GM21619 (cell line): Measurements from ENCODE around the gene AP3S2.
"Not testable (repeated sequence)": the region's sequence is repeated elsewhere in the genome, so short reads cannot be mapped to it uniquely, and the experiment has no call there.

ENCODE experiments used
- ATAC-seq: cut with Tn5 transposase; IDR thresholded peaks from one replicate; pipeline ENCODE4 v1.9.1; 2021; ENCODE audit not compliant: unreplicated experiment

AP3S2 gene

DNA sequence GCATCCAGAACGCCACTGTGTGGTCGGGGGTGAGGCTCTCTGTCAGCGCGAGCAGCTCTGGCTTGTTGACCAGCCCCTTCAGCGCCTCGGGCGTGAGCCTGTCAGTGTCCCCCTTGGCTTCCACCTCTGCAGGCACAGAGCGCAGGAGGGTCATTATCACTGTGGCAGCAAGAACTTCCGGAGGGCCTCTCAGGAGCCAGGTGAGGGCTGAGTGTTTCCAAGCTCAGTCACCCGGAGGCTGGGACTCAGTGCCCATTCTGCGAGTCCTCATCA lies 10.0 kb upstream of the AP3S2 start:
- ATAC-seq: no peak

DNA sequence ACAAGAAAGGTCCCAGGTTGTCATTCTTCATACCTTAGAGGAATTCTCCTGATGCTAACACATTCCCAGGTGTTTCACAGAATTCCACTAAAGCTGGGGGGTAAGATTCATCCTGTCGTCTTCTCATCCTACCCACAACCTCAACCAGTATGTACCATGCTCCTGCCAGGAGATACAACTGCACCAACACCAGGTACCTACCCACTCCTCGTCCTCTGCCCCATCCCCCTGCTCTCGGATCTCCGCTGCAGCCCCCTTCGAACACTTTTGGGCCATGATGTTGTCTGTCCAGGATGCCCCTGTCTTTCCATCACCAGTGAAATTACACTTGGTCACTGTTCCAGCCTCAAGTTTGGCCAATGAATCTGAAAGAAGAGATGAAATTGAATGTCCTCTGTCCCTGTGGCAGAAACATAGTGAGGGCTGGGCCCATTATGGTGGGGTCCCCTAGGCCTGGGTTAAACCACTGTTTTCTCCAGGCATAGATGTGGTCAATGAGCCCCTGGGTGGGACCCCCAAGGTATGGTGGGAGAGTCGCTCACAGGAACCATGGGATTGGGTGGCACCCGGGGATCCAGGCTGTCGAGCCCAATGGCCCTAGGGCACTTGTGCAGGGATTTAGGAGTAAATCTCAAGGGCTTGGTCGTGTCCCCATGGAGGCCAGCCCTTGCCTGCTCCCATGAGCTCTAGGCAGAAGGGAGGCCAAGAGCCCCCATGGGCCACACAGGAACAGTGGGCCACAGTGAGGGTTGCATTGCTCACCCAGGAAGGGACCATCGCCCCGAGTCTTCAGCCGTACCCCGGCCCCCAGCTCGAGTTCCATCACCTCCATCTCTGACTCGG lies 9.4 kb upstream of the AP3S2 start:
- no peak for ATAC-seq

DNA sequence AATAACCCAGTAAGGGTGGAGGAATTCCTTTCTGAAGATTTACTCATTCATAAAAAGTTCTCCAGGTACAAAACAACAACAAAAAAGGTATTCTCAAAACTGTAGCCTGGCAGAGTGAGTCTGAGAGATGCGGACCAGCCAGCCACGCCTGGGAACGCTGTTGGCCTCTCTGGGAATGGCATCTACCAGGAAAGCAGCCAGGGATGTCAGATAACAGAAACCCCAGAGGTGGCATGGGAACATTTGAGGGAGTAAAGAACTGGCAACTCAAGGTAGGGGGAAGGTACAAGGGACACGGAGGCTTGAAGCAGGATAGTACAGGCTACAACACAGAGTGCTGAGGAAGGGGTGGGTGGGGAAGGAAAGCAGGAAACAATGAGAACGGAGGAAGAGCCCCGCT lies 7.1 kb upstream of the AP3S2 start:
- ATAC-seq: no peak

DNA sequence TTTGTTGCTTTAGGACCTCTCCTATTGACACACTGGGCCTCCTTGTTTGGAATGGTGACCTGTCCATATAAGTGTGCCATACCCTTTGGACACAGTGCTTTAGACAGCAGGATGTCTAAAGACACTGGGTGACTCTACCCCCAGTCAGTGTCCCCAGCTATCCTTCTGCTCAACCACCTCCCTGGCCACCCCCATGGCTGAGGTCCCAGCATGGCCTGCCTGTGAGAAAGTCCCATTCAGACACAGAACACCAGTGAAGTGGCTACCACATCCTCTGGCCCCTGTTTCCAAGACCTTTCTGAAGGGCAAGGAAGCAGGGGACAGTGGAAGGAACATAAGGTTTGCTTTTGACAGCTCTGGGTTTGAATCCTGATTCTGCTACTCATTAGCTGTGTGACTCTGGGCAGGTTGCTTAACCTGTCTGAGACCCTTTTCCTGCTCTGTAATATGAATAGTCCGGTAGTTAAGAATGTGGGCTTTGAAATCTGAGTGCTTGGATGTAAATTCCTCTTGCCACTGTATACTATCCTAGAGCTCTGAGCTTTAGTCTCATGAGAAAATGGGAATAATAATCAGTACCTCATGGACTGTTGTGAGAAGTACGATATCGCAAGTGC lies 6.3 kb upstream of the AP3S2 start:
- no peak for ATAC-seq

DNA sequence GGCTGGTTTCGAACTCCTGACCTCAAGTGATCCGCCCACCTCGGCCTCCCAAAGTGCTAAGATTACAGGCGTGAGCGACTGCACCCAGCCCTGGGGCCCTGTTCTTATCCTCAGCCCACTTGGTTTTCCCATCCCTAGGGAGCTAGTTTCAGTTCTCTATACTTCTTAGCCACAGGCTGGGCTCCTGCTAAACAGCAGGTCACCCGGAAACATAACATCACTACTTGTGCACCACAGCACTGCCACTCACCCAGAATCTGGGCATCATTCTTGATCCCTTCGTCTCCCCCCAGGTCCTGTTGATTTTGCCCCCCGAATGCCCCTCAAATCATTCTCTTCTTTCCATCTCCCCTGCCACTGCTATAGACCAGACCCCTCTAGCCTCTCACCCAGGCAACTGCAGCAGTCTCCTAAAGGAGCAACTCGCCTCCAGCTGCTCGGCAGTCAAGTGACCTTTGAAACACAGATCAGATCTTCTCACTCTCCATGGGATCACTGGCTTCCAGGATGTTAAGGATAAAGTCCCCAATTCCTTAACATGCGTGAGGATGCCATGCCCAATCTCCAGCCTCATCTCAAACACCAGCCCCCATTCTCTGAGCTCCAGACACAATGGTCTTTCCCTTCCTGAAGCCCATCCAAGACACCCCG lies 5.6 kb upstream of the AP3S2 start:
- ATAC-seq: no peak

DNA sequence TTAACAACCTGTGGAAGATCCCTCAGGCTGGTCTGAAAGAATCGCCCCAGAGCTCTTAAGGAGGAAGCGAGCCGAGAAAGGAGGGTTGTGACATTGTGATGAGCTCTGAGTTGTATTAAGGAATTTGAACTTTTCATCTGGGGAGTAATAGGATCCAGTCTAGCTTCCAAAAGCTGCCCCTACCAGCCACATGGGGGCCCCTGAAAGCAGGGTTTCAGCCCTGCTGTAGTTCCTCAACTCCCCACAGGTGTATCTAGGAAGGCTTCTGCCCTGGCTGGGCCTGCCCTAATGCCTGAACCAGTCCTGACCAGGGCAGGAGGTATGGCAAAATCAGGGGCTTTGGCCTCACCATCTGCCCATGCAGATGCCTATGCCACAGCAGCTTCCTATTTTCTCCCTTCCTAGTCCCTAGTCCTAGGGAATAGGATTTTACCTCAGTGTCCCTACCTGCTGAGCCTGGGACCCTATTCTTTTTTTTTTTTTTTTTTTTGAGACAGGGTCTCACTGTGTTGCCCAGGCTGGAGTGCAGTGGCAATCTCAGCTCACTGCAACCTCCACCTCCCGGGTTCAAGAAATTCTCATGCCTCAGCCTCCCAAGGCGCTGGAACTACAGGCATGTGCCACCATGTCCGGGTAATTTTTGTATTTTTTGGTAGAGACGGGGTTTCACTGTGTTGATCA lies 5.0 kb upstream of the AP3S2 start:
- ATAC-seq: peak; percentile 45

DNA sequence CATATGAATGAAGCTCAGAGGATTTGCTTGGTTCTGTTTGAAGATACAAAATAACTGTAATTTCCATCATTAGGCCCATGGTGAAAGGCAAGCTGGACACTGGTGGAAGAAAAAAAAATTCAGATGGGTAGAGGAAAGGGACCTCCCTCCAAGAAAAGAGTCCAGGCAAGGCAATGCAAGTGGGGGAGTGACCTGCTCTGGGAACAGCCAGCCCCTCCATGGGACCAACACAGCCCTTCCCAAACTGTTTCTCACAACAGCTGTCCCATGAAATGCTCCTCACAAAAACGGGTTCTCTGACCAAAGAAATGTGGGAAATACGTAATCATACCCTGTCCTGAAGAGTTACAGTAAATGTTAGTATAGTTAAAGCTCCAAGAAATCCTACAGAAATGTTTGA lies 4.4 kb upstream of the AP3S2 start:
- no peak for ATAC-seq

DNA sequence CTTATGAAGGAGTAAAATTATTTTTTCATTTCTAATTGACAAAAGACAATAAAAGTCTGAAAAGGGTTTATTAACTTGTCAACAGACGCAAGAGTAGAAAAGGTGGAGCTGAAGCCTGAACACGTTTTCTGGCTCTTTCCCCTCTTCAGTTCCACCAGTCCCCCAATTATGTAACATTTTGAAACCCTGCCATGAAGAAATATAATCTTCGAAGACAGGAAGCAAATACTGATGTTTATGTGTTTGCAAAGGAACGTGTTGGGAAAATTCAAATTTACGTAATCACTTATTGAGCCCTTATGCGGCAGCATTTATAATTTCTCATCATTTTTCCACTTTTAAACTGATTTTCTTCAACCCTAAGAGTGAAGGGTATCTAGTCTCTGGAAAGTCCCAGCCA lies 767 bp downstream of the AP3S2 start:
- no peak for ATAC-seq

DNA sequence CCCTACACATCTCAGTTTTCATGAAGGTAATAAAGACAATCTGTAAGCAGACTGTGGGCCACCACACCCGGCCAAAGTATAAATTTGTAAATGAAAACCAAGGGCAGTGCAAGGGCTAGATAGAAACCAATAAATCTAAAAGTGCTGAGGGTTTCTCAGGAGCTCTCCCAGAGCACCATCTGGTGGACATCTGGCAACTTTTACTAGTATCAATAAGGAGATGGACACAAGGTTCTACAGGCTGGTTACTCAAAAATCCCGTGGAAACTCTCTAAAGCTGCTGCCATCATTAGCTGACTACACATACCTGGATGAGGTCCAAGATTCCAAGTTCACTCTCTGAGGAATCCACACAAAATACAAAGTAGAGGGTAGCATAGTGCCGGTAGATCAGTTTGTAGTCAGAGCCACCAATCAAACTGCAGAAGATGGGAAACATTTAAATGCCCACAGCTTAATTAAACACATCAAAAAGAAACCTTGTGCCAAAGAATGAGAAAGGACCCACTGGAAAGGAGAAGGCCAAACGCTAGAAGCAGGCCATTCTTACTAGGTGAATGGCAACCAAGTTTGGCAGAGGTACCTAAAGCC lies 5.5 kb downstream of the AP3S2 start:
- no peak for ATAC-seq

DNA sequence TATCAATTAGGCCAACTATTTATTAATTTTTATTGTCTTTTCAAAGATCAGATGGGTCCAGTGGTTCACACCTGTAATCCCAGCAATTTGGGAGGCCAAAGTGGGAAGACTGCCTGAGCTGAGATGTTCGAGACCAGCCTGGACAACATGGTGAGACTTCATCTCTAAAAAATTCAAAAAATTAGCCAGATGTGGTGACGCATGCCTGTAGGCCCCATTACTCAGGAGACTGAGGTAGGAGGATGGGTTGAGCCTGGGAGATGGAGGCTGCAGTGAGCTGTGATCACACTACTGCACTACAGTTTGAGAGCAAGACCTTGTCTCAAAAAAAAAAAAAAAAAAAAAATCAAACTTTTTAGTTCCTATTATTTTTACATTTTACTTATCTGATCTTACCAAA lies 8.2 kb downstream of the AP3S2 start:
- ATAC-seq: no peak

DNA sequence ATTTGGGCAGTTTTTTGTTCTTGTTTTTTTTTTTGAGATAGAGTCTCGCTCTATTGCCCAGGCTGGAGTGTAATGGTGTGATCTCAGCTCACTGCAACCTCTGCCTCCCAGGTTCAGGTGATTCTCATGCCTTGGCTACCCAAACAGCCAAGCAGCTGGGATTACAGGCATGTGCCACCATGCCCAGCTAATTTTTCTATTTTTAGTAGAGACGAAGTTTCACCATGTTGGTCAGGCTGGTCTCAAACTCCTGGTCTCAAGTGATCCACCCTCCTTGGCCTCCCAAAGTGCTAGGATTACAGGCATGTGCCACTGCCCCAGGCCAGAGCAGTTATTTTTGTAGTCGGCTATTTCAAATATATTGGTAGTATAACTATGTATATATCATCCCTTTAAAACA lies 8.6 kb downstream of the AP3S2 start:
- ATAC-seq: not testable (repeated sequence)

DNA sequence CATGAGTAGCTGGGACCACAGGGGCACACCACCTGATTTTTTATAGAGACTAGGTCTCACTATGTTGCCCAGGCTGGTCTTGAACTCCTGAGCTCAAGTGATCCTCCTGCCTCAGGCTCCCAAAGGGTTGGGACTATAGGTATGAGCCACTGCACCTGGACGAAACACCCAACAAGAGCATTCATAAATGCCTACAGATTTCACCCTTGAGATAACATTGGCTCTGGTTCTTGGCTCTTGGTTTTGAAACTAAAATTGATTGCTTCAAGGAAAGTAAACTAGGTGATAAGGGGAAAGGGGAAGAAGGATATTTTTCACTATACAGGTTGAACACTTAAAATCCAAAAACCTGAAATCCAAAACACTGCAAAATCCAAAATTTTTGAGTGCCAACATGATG lies 10.3 kb downstream of the AP3S2 start:
- ATAC-seq: no peak

DNA sequence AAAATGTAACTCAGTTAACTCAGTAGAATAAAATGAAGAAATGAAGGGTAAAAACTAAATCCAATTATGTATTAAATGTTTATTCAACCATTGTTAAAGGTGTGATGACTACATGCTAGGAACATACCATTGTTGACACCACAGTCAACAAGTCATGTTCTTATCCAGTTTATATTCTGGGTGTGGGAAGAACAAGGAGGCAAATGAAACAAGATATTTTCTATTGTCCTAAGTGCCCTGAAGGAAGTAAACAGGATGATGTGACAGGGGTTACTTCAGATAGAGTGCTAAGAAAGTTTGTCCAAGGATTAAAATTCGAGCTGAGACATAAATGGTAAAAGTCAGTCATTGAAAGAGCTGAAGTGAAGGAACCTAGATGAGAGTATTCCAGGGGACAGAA lies 13.1 kb downstream of the AP3S2 start:
- ATAC-seq: no peak

DNA sequence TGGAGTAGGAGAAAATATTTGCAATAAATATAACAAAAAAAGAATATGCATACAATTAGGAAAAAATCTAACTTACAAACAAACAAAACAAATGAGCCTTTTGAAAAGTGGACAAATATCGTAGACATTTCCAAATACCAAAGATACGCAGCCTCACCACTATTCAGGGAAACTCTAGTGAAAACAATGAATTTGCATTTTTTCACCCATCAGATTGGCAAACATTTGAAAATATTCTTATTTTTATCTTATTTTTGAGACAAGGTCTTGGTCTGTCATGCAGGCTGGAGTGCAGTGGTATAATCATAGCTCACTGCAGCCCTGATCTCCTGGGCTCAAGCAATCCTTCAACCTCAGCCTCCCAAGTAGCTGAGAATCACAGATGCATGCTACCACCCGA lies 15.5 kb downstream of the AP3S2 start:
- ATAC-seq: no peak

DNA sequence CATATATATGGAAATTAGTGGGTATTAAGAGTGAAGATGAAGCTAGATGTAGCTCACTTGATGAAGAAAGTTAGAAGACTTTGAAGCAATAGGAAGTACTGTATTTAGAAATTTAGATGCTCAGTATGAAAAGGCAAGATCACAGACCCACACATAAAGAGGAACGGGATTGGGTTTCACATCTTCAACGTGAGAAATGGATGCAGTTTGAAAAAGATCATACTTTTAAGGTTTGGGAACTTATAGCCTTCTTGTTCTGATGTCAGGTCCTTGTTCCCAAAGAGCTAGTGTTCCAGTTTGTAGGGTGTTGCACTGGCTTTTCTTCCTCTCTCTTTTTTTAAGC lies 16.7 kb downstream of the AP3S2 start:
- ATAC-seq: no peak

DNA sequence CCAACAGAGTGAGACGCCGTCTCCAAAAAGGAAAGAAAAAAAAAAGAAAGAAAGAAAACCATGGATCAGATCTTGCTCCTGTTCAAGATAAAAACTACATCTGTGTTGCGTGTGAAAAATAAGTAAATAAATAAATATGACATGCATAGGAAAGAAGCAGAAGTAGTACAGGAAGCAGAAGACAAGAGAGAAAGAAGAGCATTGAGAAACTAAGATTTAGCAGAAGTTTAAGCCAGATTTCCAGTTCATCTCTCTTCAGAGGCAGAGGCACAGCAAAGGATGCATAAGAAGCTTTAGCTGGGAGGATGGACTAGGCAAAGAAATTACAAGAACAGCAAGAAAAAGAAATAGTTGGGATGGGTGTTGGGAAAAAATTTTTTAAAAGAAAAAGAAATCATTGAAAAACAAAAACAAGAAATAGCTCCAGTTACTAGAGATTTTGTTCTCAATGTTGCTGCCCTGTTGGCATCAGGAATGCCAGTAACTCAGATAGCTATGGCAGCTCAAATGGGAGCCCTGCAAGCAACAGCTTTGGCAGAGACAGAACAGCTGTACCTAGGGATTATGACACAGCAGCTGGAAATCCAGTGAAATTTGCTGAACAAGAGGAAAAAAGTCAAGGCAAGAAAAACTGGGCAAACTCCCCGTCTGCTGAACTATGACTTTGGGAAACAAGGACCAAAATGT lies 17.3 kb downstream of the AP3S2 start:
- no peak for ATAC-seq

DNA sequence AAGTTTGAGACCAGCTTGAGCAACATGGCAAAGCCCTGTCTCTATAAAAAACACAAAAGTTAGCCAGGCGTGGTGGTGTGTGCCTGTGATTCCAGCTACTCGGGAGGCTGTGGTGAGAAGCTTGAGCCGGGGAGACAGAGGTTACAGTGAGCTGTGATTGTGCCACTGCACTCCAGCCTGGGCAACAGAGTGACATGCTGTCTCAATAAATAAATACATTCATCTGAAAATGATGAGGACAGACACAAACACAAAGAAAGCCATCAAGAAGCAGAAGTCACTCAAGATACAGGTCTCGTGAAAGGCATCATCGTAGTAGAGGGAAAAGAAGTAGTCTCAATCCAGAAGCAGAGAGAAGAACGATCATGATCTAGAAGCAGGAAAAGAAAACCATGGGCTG lies 18.1 kb downstream of the AP3S2 start:
- no peak for ATAC-seq

DNA sequence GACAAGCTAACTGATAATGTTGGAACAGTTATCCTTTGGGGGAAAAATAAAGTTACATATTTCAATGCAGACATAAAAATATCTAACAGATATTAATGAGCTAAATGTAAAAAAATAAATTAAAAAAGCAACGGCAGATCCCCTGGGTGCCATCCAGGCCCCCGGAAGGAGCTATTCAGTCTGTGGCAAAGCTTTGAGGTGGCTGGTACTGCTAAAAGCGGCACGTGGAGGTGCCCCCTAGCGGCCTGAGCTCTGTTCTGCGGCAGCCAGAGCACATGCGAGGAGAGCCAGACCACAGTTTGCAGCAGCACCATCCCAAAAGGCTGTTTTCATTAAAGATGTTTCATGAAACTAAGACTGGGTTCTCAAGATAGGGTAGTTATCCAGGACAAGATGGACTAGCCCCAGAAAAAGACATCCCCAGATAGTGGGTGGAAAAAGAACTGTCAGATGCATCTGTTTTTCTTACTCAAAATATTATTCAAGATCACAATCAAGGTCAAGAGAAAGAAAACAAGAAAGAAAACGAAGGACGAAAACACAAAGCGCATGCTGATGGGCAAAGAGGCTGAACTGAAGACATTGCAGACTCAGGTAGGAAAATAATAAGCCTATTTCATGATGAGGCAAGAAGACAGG lies 18.7 kb downstream of the AP3S2 start:
- ATAC-seq: peak; percentile 88

DNA sequence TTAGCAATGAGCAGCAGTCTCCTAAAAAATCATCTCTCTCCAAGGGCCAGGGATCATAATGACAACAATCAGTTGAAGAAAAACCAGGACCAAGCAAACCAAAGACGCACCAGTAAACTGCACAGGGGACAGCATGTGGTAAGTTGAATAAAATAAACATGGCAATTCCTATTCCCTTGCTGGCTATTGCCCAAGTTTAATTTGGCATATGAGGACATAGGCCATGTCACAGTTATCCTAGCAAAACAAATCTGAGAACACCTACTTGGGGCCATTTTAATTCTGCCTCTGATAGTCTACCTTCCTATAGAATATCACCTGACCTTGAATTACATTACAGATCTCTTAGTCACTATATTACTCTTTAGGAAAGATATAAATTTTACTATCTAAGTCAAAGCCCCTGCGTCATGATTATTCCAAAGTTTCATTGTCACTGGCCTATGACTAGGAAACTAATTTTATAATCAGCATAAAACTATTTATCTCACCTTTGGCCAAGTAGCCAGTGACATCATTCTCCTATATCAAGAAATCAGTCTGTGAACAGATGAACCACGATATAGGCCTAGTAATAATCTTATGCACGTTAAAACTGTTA lies 23.0 kb downstream of the AP3S2 start:
- ATAC-seq: no peak

DNA sequence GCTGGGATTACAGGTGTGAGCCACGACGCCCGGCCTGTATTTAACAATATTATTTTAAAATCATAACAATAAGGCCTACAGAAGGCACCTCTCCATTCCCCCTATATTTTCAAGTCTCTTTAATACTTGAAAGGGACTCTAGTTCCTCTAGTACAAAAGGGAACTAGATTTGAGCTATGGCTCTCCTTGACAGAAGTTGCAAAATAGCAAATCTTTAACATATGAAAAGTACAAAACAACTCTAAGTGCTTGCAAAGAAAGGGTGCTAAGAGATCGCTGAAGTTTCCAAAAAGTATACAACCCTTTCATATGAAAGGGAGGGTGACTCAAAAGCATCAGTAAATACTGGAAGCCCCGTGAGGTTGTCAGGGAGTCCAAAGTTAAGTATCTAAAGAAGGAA lies 23.8 kb downstream of the AP3S2 start:
- no peak for ATAC-seq
